OCI-LY3 (cell line): ENCODE results near the gene TMEM98.
"Not testable (repeated sequence)": the region's sequence is repeated elsewhere in the genome, so short reads cannot be mapped to it uniquely, and the experiment has no call there.

Experiments
- H2AFZ ChIP-seq: fragments of 200-600, 300-600 bp; shearing (Covaris generic); 2 replicates; pipeline ENCODE4 v1.6.0; 2014; ENCODE audit warnings: antibody characterized with exemption, low read depth, low read length
- H3K27ac ChIP-seq: fragments of 200-600, 300-600 bp; sonication (generic); 2 replicates; pipeline ENCODE4 v1.5.1; 2014; ENCODE audit warnings: mild to moderate bottlenecking, low read length, moderate library complexity, mixed read lengths
- H3K27me3 ChIP-seq: fragments of 200-600, 300-600 bp; sonication (generic); 2 replicates; pipeline ENCODE4 v1.6.1; 2014; ENCODE audit warnings: low read depth, low read length, mixed read lengths
- H3K36me3 ChIP-seq: fragments of 200-600, 300-600 bp; sonication (generic); replicated peaks from 2 replicates; pipeline ENCODE3; 2014; ENCODE audit warnings: low read depth, low read length, mixed read lengths
- H3K4me1 ChIP-seq: fragments of 300-600, 200-600 bp; sonication (generic); 2 replicates; pipeline ENCODE4 v1.6.1; 2014; ENCODE audit warnings: low read length, mixed read lengths
- H3K4me2 ChIP-seq: fragments of 200-600, 300-600 bp; sonication (generic); 2 replicates; pipeline ENCODE4 v1.6.1; 2014; ENCODE audit warnings: low read length, mixed read lengths
- H3K4me3 ChIP-seq: fragments of 300-600, 200-600 bp; sonication (generic); 2 replicates; pipeline ENCODE4 v1.5.1; 2014; ENCODE audit warnings: antibody characterized with exemption, mild to moderate bottlenecking, low read length, moderate library complexity
- H3K79me2 ChIP-seq: fragments of 300-600, 200-600 bp; shearing (Covaris generic); 2 replicates; pipeline ENCODE4 v1.6.1; 2014; ENCODE audit warnings: mild to moderate bottlenecking, low read length, mixed read lengths
- H3K9ac ChIP-seq: fragments of 300-600, 200-600 bp; shearing (Covaris generic); 2 replicates; pipeline ENCODE4 v1.6.0; 2014; ENCODE audit warnings: mild to moderate bottlenecking, low read length, moderate library complexity
- H3K9me3 ChIP-seq: fragments of 200-600, 300-600 bp; shearing (Covaris generic); 2 replicates; pipeline ENCODE4 v1.6.1; 2014; ENCODE audit warnings: low read length, mixed read lengths; ENCODE audit not compliant: insufficient read depth
- H4K20me1 ChIP-seq: fragments of 200-600, 300-600 bp; sonication (generic); 2 replicates; pipeline ENCODE4 v1.6.1; 2016; ENCODE audit warnings: low read length, mixed read lengths; ENCODE audit not compliant: insufficient read depth
- EZH2phosphoT487 ChIP-seq: fragments of 200-600 bp; shearing (Covaris generic); IDR thresholded peaks from 2 replicates; pipeline ENCODE4 v1.6.1; 2018; ENCODE audit warnings: antibody characterized with exemption, mixed run types, low read depth
- TF ChIP-seq, protein P1 (sequence below): fragments of 200-600, 300-600 bp; sonication (generic); IDR thresholded peaks from 2 replicates; pipeline ENCODE4 v1.5.1; 2014; ENCODE audit warnings: antibody characterized with exemption, low read length, low read depth

The TMEM98 gene

DNA sequence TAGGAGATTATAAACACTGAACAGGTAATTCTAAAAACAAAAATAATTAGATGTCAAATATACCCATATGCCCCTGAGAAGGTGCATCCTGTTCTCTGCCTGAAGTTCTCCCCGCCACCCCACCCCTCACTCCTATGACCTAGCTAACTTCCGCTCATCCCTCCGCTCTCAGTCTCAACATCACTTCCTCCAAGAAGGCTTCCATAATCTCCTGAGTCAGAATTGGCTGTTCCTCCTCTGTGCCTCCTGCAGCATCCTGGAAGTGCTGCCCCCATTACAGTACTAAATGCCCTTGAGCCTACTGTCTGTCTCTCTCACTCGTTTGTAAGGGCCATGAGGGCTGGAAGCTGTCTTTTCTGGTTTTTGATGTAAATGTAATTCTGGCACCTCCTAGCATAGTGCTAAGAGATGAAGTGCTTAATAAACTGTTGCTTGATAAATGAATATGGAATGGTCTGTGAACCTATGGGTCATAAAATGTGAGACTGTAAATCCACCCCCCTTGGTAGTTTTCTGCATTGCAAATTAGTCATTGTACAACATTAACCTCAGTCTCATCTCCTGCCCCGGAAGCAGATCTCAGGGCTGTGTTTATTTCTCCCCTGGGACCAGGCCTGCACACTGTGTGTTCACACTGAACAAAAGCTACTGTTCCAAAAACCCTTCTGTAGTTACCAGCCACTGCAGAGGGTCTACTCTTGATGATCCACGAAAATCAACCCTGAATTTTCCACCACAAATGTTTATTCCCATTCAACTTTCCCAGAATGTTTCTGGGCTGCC lies 47.1 kb upstream of the TMEM98 start:
- Histone ChIP-seq H3K4me2 (no peak overlapping the region), H3K9ac (no peak overlapping the region), H3K27me3 (no peaks in the 10 kb centered on the region), H3K9me3 (no peaks in the 10 kb centered on the region), H3K27ac (no peak overlapping the region), H3K79me2 (peaks cover 9% of the 10 kb centered on the region), H3K36me3 (no peaks in the 10 kb centered on the region), H3K4me3 (no peak overlapping the region), H4K20me1 (peaks cover 4% of the 10 kb centered on the region), H3K4me1 (peaks cover 20% of the 10 kb centered on the region), H2AFZ (peak overlapping the region; percentile 87; the same call in 1 of the 2 replicates)
- TF ChIP-seq, protein P1, sequence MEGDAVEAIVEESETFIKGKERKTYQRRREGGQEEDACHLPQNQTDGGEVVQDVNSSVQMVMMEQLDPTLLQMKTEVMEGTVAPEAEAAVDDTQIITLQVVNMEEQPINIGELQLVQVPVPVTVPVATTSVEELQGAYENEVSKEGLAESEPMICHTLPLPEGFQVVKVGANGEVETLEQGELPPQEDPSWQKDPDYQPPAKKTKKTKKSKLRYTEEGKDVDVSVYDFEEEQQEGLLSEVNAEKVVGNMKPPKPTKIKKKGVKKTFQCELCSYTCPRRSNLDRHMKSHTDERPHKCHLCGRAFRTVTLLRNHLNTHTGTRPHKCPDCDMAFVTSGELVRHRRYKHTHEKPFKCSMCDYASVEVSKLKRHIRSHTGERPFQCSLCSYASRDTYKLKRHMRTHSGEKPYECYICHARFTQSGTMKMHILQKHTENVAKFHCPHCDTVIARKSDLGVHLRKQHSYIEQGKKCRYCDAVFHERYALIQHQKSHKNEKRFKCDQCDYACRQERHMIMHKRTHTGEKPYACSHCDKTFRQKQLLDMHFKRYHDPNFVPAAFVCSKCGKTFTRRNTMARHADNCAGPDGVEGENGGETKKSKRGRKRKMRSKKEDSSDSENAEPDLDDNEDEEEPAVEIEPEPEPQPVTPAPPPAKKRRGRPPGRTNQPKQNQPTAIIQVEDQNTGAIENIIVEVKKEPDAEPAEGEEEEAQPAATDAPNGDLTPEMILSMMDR, result no peak
- no peak for TF ChIP-seq EZH2phosphoT487

DNA sequence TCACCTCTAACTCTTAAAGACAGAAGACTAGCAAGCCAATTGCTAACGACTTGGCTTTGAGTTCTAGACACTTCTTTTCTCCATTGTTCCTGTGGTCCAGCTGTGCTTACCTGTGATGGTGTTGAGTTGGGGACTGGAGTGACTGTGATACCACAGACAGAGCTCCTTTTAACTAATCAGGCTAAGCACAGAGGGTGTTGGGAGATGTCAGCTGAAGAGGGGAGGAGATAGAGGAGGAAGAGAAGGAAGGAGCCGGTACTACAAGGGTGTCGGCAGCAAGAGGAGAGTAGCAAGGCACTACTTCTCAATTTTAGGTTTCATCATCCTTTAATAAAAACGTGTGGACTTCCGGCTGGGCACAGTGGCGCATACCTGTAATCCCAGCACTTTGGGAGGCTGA lies 45.9 kb upstream of the TMEM98 start:
- Histone ChIP-seq H4K20me1 (no peaks in the 10 kb centered on the region), H3K27ac (no peak overlapping the region), H3K36me3 (no peaks in the 10 kb centered on the region), H3K4me2 (peak overlapping the region; percentile 20), H3K4me3 (no peak overlapping the region), H3K9me3 (no peaks in the 10 kb centered on the region), H3K79me2 (no peaks in the 10 kb centered on the region), H3K4me1 (peaks cover 20% of the 10 kb centered on the region), H2AFZ (peak overlapping the region; percentile 71), H3K27me3 (no peaks in the 10 kb centered on the region), H3K9ac (no peak overlapping the region)
- TF ChIP-seq, protein P1, result no peak
- TF ChIP-seq EZH2phosphoT487, result no peak

DNA sequence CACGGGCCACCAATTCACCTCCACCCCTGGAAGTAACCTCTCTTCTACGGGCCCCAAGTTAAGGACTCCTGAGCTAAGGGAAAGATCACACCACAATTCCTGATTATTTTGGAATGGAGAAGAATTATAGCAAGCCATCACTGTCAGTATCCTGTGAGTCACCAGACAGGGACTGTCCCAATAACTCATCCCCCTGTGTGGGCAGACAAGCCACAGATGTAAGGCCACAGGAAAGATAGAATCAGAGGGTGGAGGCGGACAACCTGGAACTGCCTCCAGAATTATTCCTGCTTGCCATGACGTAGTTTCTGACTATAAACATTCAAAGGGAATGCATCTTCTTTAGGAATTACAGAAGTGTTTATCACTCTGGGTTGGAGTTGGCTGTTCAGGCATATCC lies 45.2 kb upstream of the TMEM98 start:
- Histone ChIP-seq H4K20me1 (no peaks in the 10 kb centered on the region), H3K36me3 (no peaks in the 10 kb centered on the region), H3K27ac (no peak overlapping the region), H3K9ac (no peak overlapping the region), H2AFZ (no peak overlapping the region), H3K4me3 (no peak overlapping the region), H3K27me3 (no peaks in the 10 kb centered on the region), H3K4me1 (peaks cover 18% of the 10 kb centered on the region), H3K9me3 (no peaks in the 10 kb centered on the region), H3K4me2 (no peak overlapping the region), H3K79me2 (no peaks in the 10 kb centered on the region)
- TF ChIP-seq EZH2phosphoT487, result no peak
- TF ChIP-seq, protein P1, result no peak

DNA sequence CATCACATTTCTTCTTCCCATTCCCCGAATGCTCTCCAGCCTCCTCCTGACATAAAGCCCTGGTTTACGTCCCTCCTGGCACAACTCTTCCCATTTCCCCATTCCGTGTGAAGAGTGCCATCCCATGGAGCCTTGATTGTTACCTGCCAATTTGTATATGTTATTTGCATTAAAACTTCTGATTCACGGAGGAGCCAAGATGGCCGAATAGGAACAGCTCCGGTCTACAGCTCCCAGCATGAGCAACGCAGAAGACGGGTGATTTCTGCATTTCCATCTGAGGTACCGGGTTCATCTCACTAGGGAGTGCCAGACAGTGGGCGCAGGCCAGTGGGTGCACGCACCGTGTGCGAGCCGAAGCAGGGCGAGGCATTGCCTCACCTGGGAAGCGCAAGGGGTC lies 41.0 kb upstream of the TMEM98 start:
- H4K20me1 ChIP-seq, H3K27ac ChIP-seq, H3K4me1 ChIP-seq, H3K79me2 ChIP-seq, H3K4me2 ChIP-seq, H3K27me3 ChIP-seq, H3K9ac ChIP-seq, H3K9me3 ChIP-seq, H3K4me3 ChIP-seq, H2AFZ ChIP-seq, H3K36me3 ChIP-seq: not testable (repeated sequence)

DNA sequence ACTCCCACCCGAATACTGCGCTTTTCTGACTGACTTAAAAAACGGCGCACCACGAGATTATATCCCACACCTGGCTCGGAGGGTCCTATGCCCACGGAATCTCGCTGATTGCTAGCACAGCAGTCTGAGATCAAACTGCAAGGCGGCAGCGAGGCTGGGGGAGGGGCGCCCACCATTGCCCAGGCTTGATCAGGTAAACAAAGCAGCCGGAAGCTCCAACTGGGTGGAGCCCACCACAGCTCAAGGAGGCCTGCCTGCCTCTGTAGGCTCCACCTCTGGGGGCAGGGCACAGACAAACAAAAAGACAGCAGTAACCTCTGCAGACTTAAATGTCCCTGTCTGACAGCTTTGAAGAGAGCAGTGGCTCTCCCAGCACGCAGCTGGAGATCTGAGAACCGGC lies 40.5 kb upstream of the TMEM98 start:
- not testable (repeated sequence) for H4K20me1 ChIP-seq, H3K27me3 ChIP-seq, H3K27ac ChIP-seq, H3K4me2 ChIP-seq, H3K4me1 ChIP-seq, H2AFZ ChIP-seq, H3K36me3 ChIP-seq, H3K9me3 ChIP-seq, H3K9ac ChIP-seq, H3K79me2 ChIP-seq, H3K4me3 ChIP-seq
